HepG2 (cell line): ENCODE data around the gene KLF16. TPM values are rescaled to one million over a fixed set of nuclear protein-coding genes. Genes with fewer than 3 reads are reported as not detected.

Source experiments
- AHR ChIP-seq: IDR thresholded peaks from 2 replicates; pipeline ENCODE4 v1.6.1; 2018; ENCODE audit warnings: missing genetic modification reagents, missing compliant biosample characterization
- AKAP8 ChIP-seq: sonication (generic); formaldehyde crosslinking; IDR thresholded peaks from 2 replicates; pipeline ENCODE4 v1.5.1; 2020; ENCODE audit warnings: mild to moderate bottlenecking, missing genetic modification reagents
- MAZ ChIP-seq, 2 experiments: sonication (generic) in 1 of 2; formaldehyde crosslinking in 1 of 2; IDR thresholded peaks; 2 replicates each; pipeline versions ENCODE4 v1.5.0 to v1.6.1; 2012 to 2020; ENCODE audit warnings: low read depth in 2 of 2, mild to moderate bottlenecking in 2 of 2, borderline replicate concordance in 1 of 2, improper control_type of control experiment in 1 of 2, low read length in 1 of 2, missing genetic modification reagents in 1 of 2, moderate library complexity in 1 of 2
- MEIS1 ChIP-seq: sonication (generic); formaldehyde crosslinking; IDR thresholded peaks from 2 replicates; pipeline ENCODE4 v1.9.0; 2021; ENCODE audit warnings: mild to moderate bottlenecking, missing genetic modification reagents, moderate library complexity, borderline replicate concordance
- NFRKB ChIP-seq: fragments of 450-650 bp; IDR thresholded peaks from 2 replicates; pipeline ENCODE4 v1.6.1; 2017
- NR1H2 ChIP-seq: sonication (generic); formaldehyde crosslinking; IDR thresholded peaks from 2 replicates; pipeline ENCODE4 v1.8.1; 2022; ENCODE audit warnings: low read depth, missing genetic modification reagents, borderline replicate concordance
- PITX1 ChIP-seq: sonication (generic); formaldehyde crosslinking; IDR thresholded peaks from 2 replicates; pipeline ENCODE4 v1.5.1; 2020; ENCODE audit warnings: mild to moderate bottlenecking, missing genetic modification reagents
- RBM22 ChIP-seq: fragments of 200-400 bp; formaldehyde crosslinking; optimal IDR thresholded peaks from 2 replicates; pipeline ENCODE3; 2017; ENCODE audit warnings: mild to moderate bottlenecking, low read length, moderate library complexity
- SATB2 ChIP-seq: sonication (generic); formaldehyde crosslinking; IDR thresholded peaks from 2 replicates; pipeline ENCODE4 v1.5.0; 2020; ENCODE audit warnings: missing genetic modification reagents
- SOX13 ChIP-seq, 3 experiments: fragments of 450-650 bp in 1 of 3; sonication (generic) in 1 of 3; formaldehyde crosslinking in 1 of 3; IDR thresholded peaks in 2 of 3; conservative IDR thresholded peaks in 1 of 3; 2 replicates each; pipeline versions ENCODE4 v1.5.0 to v1.6.1; 2016 to 2020; ENCODE audit warnings: antibody characterized with exemption in 1 of 3, mild to moderate bottlenecking in 1 of 3, missing compliant biosample characterization in 1 of 3, missing genetic modification reagents in 1 of 3, moderate library complexity in 1 of 3
- SP2 ChIP-seq: sonication (generic); formaldehyde crosslinking; IDR thresholded peaks from 2 replicates; pipeline ENCODE4 v1.5.1; 2020; ENCODE audit warnings: mild to moderate bottlenecking, missing genetic modification reagents
- ZNF329 ChIP-seq: sonication (generic); formaldehyde crosslinking; IDR thresholded peaks from 2 replicates; pipeline ENCODE4 v1.9.0; 2021; ENCODE audit warnings: low read depth, mild to moderate bottlenecking, missing genetic modification reagents
- polyA plus RNA-seq, 8 experiments: library from polyadenylated mRNA; depleted of rRNA in 3 of 8; stranded (reverse) in 7 of 8; unstranded in 1 of 8; fragments of >200 nt; fragmentation: Illumina TruSeq in 4 of 8; extraction: Trizol in 4 of 8; gene quantifications; 2 replicates each; pipeline versions ENCODE4 v1.2.1 to v1.2.3, GENCODE V29; 2011 to 2016; ENCODE audit warnings: low read depth in 4 of 8, missing spikeins in 1 of 8, mixed read lengths in 1 of 8; ENCODE audit not compliant: insufficient read depth in 1 of 8
- total RNA-seq, 5 experiments: library from RNA; depleted of rRNA; stranded (reverse); fragments of >200 nt; fragmentation: Illumina TruSeq; extraction: Trizol; gene quantifications; 2 replicates each; pipeline ENCODE4 v1.2.3, GENCODE V29; 2016; ENCODE audit warnings: low read depth in 1 of 5
- TF ChIP-seq, protein P1 (sequence below): IDR thresholded peaks from 2 replicates; pipeline ENCODE4 v1.6.1; 2016; ENCODE audit warnings: low read depth, missing genetic modification reagents, missing compliant biosample characterization
- TF ChIP-seq, protein P2 (sequence below): sonication (generic); formaldehyde crosslinking; IDR thresholded peaks from 2 replicates; pipeline ENCODE4 v1.4.0; 2020; ENCODE audit warnings: missing genetic modification reagents
- TF ChIP-seq, protein P3 (sequence below): IDR thresholded peaks from 2 replicates; pipeline ENCODE4 v1.6.1; 2016; ENCODE audit warnings: low read depth, borderline replicate concordance
- TF ChIP-seq, protein P4 (sequence below): sonication (generic); formaldehyde crosslinking; IDR thresholded peaks from 2 replicates; pipeline ENCODE4 v1.4.0; 2020; ENCODE audit warnings: mild to moderate bottlenecking, missing genetic modification reagents
- TF ChIP-seq, protein P5 (sequence below): sonication (generic); formaldehyde crosslinking; IDR thresholded peaks from 2 replicates; pipeline ENCODE4 v1.4.0; 2020; ENCODE audit warnings: mild to moderate bottlenecking, missing genetic modification reagents
- TF ChIP-seq, protein P6 (sequence below): IDR thresholded peaks from 2 replicates; pipeline ENCODE4 v1.6.1; 2016; ENCODE audit warnings: missing compliant biosample characterization, missing genetic modification reagents, borderline replicate concordance

KLF16 gene
- total and polyA plus RNA-seq, 2 of the 13 experiments (the other 11 are each of a cell fraction or from before 2014, with no cell fraction given): 3.5 to 6.7 TPM

DNA sequence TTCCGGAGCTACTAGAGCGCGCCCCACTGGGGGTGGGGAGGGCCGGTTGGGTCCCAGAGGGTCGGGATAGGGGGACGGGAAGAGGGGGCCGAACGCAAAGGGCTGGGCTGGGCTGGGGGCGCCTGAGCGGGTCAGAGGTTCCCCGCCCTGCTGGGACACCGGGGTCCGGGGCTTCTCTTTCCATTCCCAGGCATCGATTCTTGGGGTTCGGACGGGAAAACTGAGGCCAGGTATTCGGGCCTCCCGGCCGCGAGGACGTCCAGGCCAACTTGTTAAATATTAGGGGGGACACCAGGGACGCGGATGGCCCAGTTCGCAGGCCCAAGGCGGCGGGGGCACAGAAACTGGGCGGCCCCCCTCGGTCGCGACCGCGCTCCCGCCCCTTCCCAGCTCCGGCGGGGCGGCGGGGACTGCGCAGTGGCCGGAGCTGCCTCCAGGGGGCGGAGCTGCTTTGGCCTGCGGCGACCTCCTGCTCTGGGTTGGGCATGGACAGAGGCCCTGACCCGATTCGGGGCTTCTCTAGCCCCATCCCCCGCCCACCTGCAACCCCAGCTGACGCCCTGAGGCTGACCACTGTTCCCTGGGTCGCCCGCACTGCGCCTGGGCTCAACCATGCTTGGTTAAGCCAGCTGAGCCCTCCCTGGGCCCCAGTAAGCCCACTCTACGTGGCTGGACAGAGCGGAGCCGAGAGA, 1.2 kb upstream of the KLF16 start (continued):
- TF ChIP-seq, protein P1, sequence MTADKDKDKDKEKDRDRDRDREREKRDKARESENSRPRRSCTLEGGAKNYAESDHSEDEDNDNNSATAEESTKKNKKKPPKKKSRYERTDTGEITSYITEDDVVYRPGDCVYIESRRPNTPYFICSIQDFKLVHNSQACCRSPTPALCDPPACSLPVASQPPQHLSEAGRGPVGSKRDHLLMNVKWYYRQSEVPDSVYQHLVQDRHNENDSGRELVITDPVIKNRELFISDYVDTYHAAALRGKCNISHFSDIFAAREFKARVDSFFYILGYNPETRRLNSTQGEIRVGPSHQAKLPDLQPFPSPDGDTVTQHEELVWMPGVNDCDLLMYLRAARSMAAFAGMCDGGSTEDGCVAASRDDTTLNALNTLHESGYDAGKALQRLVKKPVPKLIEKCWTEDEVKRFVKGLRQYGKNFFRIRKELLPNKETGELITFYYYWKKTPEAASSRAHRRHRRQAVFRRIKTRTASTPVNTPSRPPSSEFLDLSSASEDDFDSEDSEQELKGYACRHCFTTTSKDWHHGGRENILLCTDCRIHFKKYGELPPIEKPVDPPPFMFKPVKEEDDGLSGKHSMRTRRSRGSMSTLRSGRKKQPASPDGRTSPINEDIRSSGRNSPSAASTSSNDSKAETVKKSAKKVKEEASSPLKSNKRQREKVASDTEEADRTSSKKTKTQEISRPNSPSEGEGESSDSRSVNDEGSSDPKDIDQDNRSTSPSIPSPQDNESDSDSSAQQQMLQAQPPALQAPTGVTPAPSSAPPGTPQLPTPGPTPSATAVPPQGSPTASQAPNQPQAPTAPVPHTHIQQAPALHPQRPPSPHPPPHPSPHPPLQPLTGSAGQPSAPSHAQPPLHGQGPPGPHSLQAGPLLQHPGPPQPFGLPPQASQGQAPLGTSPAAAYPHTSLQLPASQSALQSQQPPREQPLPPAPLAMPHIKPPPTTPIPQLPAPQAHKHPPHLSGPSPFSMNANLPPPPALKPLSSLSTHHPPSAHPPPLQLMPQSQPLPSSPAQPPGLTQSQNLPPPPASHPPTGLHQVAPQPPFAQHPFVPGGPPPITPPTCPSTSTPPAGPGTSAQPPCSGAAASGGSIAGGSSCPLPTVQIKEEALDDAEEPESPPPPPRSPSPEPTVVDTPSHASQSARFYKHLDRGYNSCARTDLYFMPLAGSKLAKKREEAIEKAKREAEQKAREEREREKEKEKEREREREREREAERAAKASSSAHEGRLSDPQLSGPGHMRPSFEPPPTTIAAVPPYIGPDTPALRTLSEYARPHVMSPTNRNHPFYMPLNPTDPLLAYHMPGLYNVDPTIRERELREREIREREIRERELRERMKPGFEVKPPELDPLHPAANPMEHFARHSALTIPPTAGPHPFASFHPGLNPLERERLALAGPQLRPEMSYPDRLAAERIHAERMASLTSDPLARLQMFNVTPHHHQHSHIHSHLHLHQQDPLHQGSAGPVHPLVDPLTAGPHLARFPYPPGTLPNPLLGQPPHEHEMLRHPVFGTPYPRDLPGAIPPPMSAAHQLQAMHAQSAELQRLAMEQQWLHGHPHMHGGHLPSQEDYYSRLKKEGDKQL: no peak
- TF ChIP-seq, protein P2, sequence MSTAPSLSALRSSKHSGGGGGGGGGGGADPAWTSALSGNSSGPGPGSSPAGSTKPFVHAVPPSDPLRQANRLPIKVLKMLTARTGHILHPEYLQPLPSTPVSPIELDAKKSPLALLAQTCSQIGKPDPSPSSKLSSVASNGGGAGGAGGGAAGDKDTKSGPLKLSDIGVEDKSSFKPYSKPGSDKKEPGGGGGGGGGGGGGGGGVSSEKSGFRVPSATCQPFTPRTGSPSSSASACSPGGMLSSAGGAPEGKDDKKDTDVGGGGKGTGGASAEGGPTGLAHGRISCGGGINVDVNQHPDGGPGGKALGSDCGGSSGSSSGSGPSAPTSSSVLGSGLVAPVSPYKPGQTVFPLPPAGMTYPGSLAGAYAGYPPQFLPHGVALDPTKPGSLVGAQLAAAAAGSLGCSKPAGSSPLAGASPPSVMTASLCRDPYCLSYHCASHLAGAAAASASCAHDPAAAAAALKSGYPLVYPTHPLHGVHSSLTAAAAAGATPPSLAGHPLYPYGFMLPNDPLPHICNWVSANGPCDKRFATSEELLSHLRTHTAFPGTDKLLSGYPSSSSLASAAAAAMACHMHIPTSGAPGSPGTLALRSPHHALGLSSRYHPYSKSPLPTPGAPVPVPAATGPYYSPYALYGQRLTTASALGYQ: no peak
- TF ChIP-seq, protein P3, sequence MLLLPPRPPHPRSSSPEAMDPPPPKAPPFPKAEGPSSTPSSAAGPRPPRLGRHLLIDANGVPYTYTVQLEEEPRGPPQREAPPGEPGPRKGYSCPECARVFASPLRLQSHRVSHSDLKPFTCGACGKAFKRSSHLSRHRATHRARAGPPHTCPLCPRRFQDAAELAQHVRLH: peak; percentile 79; the same call in 1 of the 2 replicates
- no peak for TF ChIP-seq MEIS1 (CRISPR knock-in tag)
- TF ChIP-seq, protein P4, sequence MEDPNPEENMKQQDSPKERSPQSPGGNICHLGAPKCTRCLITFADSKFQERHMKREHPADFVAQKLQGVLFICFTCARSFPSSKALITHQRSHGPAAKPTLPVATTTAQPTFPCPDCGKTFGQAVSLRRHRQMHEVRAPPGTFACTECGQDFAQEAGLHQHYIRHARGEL: no peak; the same call in 1 of the 2 replicates
- no peak for TF ChIP-seq RBM22
- peak; percentile 20; the same call in 1 of the 2 replicates for TF ChIP-seq ZNF329 (CRISPR knock-in tag)
- 0 out of 2 replicates have a peak, but pooled peaks have one; percentile 26 for TF ChIP-seq SP2 (CRISPR knock-in tag)
- TF ChIP-seq, protein P5, sequence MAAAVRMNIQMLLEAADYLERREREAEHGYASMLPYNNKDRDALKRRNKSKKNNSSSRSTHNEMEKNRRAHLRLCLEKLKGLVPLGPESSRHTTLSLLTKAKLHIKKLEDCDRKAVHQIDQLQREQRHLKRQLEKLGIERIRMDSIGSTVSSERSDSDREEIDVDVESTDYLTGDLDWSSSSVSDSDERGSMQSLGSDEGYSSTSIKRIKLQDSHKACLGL: peak; percentile 20
- no peak for TF ChIP-seq SATB2 (CRISPR knock-in tag)
- no peak for TF ChIP-seq SOX13 (IDR thresholded peaks at IDR 0.05)
- TF ChIP-seq SOX13 (CRISPR knock-in tag; conservative IDR thresholded peaks at IDR 0.05 in 1 of 2, IDR thresholded peaks at IDR 0.05 in 1 of 2): 0 out of 4 replicates have a peak, but pooled peaks of 1 of the 2 experiments have one; percentile 41
- TF ChIP-seq, protein P6, sequence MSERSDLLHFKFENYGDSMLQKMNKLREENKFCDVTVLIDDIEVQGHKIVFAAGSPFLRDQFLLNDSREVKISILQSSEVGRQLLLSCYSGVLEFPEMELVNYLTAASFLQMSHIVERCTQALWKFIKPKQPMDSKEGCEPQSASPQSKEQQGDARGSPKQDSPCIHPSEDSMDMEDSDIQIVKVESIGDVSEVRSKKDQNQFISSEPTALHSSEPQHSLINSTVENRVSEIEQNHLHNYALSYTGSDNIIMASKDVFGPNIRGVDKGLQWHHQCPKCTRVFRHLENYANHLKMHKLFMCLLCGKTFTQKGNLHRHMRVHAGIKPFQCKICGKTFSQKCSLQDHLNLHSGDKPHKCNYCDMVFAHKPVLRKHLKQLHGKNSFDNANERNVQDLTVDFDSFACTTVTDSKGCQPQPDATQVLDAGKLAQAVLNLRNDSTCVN (CRISPR knock-in tag): 0 out of 2 replicates have a peak, but pooled peaks have one; percentile 24
- TF ChIP-seq NR1H2 (CRISPR knock-in tag): no peak
- TF ChIP-seq MAZ (IDR thresholded peaks at IDR 0.05; ENCODE audit: borderline replicate concordance, low read depth, low read length): no peak
- peak; percentile 29 for TF ChIP-seq MAZ (CRISPR knock-in tag; IDR thresholded peaks at IDR 0.05; ENCODE audit: low read depth)
- peak; percentile 21; the same call in 1 of the 2 replicates for TF ChIP-seq AKAP8 (CRISPR knock-in tag)
- TF ChIP-seq AHR: no peak
- TF ChIP-seq PITX1: peak; percentile 4; the same call in 1 of the 2 replicates
- no peak for TF ChIP-seq NFRKB
